ENCODE measurements around the gene PCSK6.

The PCSK6 gene

DNA sequence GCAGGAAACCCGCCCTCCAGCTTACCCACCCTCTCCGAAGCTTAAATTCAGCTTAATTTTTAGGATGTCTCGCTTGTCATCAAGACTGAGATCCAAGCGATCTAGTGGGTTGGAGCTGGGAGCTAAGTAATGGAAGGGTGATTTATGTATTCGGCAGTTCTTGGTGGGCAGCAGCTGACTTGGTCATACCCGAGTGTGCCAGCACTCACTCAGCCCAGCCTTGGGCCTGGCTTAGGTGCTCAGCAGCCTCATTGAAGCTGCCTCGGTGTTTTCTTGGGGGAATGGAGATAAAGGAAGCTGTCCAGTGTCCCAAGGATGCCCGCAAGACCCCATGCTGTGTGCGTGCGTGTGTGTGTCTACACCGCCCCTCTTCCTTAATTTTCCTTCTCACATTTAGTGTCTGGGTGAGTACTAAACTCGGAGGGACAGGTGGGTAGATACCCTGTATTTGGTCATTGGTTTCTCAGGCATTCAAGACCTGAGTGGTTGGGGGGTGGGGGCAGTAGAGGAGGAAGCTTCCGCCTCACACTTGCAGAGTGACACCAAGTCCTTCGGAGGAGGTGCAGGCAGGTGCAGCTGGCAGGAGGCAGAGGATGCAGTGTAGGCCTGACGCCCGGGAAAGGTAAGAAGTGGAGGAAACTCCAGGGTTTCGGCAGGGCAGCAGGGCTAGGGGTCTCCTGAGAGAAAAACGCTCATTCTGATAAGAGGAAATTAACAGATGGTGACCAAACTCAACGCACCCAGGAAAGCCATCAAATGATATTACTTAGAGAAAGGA lies 92.8 kb downstream of the PCSK6 start:
- TF ChIP-seq, protein P1, sequence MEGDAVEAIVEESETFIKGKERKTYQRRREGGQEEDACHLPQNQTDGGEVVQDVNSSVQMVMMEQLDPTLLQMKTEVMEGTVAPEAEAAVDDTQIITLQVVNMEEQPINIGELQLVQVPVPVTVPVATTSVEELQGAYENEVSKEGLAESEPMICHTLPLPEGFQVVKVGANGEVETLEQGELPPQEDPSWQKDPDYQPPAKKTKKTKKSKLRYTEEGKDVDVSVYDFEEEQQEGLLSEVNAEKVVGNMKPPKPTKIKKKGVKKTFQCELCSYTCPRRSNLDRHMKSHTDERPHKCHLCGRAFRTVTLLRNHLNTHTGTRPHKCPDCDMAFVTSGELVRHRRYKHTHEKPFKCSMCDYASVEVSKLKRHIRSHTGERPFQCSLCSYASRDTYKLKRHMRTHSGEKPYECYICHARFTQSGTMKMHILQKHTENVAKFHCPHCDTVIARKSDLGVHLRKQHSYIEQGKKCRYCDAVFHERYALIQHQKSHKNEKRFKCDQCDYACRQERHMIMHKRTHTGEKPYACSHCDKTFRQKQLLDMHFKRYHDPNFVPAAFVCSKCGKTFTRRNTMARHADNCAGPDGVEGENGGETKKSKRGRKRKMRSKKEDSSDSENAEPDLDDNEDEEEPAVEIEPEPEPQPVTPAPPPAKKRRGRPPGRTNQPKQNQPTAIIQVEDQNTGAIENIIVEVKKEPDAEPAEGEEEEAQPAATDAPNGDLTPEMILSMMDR (IDR thresholded peaks at IDR 0.05; ENCODE audit: low read depth, low read length) = no peak
- no peak for DNase-seq (ENCODE audit: low read depth in 2 of 2)
- no peak overlapping the region for H3K4me3 ChIP-seq (replicated peaks in 1 of 2; ENCODE audit: low read depth in 2 of 2, low read length in 2 of 2)

GRCh38 chr15:101394654-101395053 lies 94.9 kb downstream of the PCSK6 start:
- TF ChIP-seq, protein P1 (IDR thresholded peaks at IDR 0.05; ENCODE audit: low read depth, low read length) = no peak
- H3K4me3 ChIP-seq (replicated peaks in 1 of 2; ENCODE audit: low read depth in 2 of 2, low read length in 2 of 2) = no peak overlapping the region
- DNase-seq (ENCODE audit: low read depth in 2 of 2) = no peak

DNA sequence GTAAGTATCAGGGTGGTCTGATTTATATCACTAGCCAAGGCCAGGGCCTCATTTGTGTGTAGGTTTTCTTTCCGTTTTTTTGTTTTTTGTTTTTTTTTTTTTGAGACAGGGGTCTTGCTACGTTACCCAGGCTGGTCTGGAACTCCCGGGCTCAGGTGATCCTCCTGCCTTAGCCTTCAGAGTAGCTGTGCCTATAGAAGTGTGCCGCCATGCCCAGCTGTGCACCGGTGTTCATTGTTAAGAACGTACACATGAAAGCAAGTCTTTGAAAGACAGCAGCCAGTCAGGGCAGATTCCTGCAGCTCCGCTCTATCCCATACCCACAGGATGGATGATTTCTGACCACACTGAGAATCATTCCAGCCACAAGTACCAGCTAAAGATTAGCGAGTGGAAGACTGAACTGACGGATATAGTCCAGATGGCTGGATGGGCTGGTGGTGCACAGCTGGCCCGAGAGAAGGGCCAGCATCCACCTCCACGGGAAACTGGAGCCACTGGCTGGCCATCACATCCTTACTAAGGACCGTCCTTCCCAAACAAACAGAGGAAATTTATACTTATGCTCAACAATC lies 95.4 kb downstream of the PCSK6 start:
- TF ChIP-seq, protein P1 (IDR thresholded peaks at IDR 0.05; ENCODE audit: low read depth, low read length) = no peak
- no peak for DNase-seq (ENCODE audit: low read depth in 2 of 2)
- H3K4me3 ChIP-seq (replicated peaks in 1 of 2; ENCODE audit: low read depth in 2 of 2, low read length in 2 of 2) = no peak overlapping the region

DNA sequence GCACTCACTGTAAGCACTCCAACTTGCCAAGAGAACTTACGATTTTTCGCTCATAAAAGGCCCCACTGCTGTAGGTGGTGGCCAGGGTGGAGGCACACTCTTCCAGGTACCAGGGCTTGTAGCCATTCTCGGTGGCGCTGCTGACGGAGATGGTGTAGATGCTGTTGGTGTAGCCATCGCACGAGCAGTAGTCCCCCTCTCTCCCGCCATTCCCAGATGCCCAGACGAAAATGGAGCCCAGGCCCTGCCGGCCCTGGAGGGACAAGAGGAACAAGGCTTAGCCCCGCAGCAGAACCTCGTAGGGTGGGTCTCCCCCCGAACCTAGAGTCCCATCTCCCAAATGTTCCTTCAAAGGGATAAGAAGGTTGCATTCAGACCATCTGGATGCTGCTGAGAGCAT lies 96.3 kb downstream of the PCSK6 start:
- no peak overlapping the region for H3K4me3 ChIP-seq (replicated peaks in 1 of 2; ENCODE audit: low read depth in 2 of 2, low read length in 2 of 2)
- TF ChIP-seq, protein P1 (IDR thresholded peaks at IDR 0.05; ENCODE audit: low read depth, low read length) = no peak
- no peak for DNase-seq (ENCODE audit: low read depth in 2 of 2)

DNA sequence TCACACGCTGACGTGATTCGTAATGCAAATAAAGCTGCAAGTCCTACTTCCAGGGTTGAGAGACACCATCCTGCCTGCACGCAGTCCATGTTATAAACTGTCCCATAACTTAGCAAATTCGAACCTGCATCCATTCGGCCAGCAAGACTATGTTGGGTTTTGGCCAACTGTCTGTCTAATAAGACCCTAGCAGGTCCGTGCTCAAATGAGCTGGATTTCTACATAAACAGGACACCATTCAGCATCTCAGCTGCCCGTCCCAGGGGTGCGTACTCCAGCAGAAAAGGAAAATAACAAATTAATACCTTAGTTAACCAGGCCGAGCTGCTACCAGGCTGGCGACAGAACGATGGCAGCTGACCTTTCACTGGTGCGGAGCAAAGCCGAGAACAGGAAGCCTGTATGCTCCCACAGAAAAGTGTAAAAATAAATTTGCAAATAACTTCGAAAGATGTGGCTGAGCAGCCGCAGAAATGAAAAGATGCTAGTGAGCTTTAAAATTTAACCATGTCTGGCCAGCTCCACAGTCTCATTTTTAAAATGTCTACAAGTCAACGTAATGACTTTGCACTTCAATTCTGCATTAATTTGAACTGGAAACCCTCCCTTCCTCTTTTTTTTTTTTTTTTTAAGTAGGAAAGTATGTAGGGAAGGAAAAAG lies 97.4 kb downstream of the PCSK6 start:
- TF ChIP-seq, protein P1 (IDR thresholded peaks at IDR 0.05; ENCODE audit: low read depth, low read length) = no peak
- no peak for DNase-seq (ENCODE audit: low read depth in 2 of 2)
- no peak overlapping the region for H3K4me3 ChIP-seq (replicated peaks in 1 of 2; ENCODE audit: low read depth in 2 of 2, low read length in 2 of 2)

GRCh38 chr15:101391431-101391830 lies 98.1 kb downstream of the PCSK6 start:
- no peak for DNase-seq (ENCODE audit: low read depth in 2 of 2)
- TF ChIP-seq, protein P1 (IDR thresholded peaks at IDR 0.05; ENCODE audit: low read depth, low read length) = no peak
- H3K4me3 ChIP-seq (replicated peaks in 1 of 2; ENCODE audit: low read depth in 2 of 2, low read length in 2 of 2) = no peak overlapping the region

Measured in cardiac fibroblast (primary cell).